ENCODE data around the gene RNASE8. TPM values are rescaled to one million over a fixed set of nuclear protein-coding genes. Genes with fewer than 3 reads are reported as not detected.

The RNASE8 gene
- total and polyA plus RNA-seq, 7 donors = not detected

GRCh38 chr14:21026274-21026987 lies 31.2 kb upstream of the RNASE8 start:
- TF ChIP-seq POLR2AphosphoS5 (IDR thresholded peaks at IDR 0.05) (no peak), CTCF (IDR thresholded peaks at IDR 0.05) (no peak), POLR2A (IDR thresholded peaks at IDR 0.05) (no peak), EP300 (IDR thresholded peaks at IDR 0.05) (no peak)
- Histone ChIP-seq H3K4me3 (peak overlapping the region in 3 of 4 donors; percentile 84 to 91 (median 85)), H3K36me3 (peaks cover 4 to 14% (median 5%) of the 10 kb centered on the region in 4 donors), H3K27ac (peak overlapping the region; percentile 93 to 95 (median 93)), H3K9me3 (no peaks in the 10 kb centered on the region), H3K4me1 (peaks cover 0 to 42% (median 35%) of the 10 kb centered on the region in 4 donors), H3K27me3 (no peaks in the 10 kb centered on the region)
- WGBS, 2 donors = 83 to 84% methylated on average over 7 of the region's 7 CpGs
- intact Hi-C loops (cut with DNase I) = no loop called here
- peak; percentile 82 for DNase-seq

GRCh38 chr14:21026988-21027315 lies 30.7 kb upstream of the RNASE8 start:
- Histone ChIP-seq H3K4me1 (peaks cover 0 to 40% (median 33%) of the 10 kb centered on the region in 4 donors), H3K27me3 (no peaks in the 10 kb centered on the region), H3K36me3 (peaks cover under 1 to 8% (median 3%) of the 10 kb centered on the region in 4 donors), H3K27ac (peak overlapping the region; percentile 93 to 95 (median 93)), H3K9me3 (no peaks in the 10 kb centered on the region), H3K4me3 (no peak overlapping the region)
- 73 to 82% methylated on average over 3 of the region's 3 CpGs for WGBS, 2 donors
- no peak for TF ChIP-seq POLR2AphosphoS5 (IDR thresholded peaks at IDR 0.05)
- no peak for TF ChIP-seq CTCF (IDR thresholded peaks at IDR 0.05)
- no peak for TF ChIP-seq POLR2A (IDR thresholded peaks at IDR 0.05)
- no peak for TF ChIP-seq EP300 (IDR thresholded peaks at IDR 0.05)
- intact Hi-C loops (cut with DNase I) = no loop called here
- DNase-seq = no peak

- DNase-seq = no peak
- H3K27me3 ChIP-seq = no peaks in the 10 kb centered on the region
- peaks cover 0 to 19% (median 14%) of the 10 kb centered on the region in 4 donors for H3K4me1 ChIP-seq
- TF ChIP-seq EP300 (IDR thresholded peaks at IDR 0.05) (no peak), CTCF (IDR thresholded peaks at IDR 0.05) (no peak), POLR2AphosphoS5 (IDR thresholded peaks at IDR 0.05) (no peak), POLR2A (IDR thresholded peaks at IDR 0.05) (no peak)
- no peaks in the 10 kb centered on the region for H3K9me3 ChIP-seq
- no peaks in the 10 kb centered on the region for H3K36me3 ChIP-seq
- intact Hi-C loops (cut with DNase I) = no loop called here
- no peak within 1 kb of the TSS for H3K27ac ChIP-seq
- H3K4me3 ChIP-seq = no peak within 1 kb of the TSS
- 94% methylated on average over 5 of the region's 5 CpGs for WGBS, 2 donors
Observed at GRCh38 chr14:21029917-21030316, 27.7 kb upstream of the RNASE8 start, which contains the start of gene TPPP2. TSS of gene TPPP2 (plus strand) at chr14:21030217. CDS start at chr14:21030582, 365 bp downstream.

DNA sequence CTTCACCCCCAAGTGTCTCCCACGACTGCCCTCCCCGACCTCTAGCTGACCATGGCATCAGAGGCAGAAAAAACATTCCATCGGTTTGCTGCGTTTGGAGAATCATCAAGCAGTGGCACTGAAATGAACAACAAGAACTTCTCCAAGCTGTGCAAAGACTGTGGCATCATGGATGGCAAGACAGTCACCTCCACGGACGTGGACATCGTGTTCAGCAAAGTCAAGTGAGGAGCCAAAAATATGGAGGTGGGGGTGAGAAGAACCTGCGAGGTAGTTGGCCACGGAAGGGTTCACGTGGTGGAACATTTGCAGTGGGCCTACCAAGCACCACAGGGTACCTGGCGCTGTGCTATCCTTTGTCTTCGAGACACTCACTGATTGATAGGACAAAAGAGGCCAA lies 27.1 kb upstream of the RNASE8 start:
- no peak for TF ChIP-seq POLR2A (IDR thresholded peaks at IDR 0.05)
- no peak for TF ChIP-seq CTCF (IDR thresholded peaks at IDR 0.05)
- TF ChIP-seq EP300 (IDR thresholded peaks at IDR 0.05) = no peak
- no peak for TF ChIP-seq POLR2AphosphoS5 (IDR thresholded peaks at IDR 0.05)
- DNase-seq = no peak
- H3K27ac ChIP-seq = no peak overlapping the region

More for the DNA sequence above, 27.1 kb upstream of the RNASE8 start:
- Histone ChIP-seq H3K4me3 (no peak overlapping the region), H3K9me3 (no peaks in the 10 kb centered on the region), H3K4me1 (peaks cover 0 to 16% (median 13%) of the 10 kb centered on the region in 4 donors), H3K27me3 (no peaks in the 10 kb centered on the region), H3K36me3 (no peaks in the 10 kb centered on the region)
- WGBS, 2 donors = 92 to 94% methylated on average over 12 of the region's 12 CpGs
- intact Hi-C loops (cut with DNase I) = no loop called here

Data from sigmoid colon (tissue), 7 donors.